HG03439 (cell line): ENCODE data around the gene HJURP.

Experiments
- ATAC-seq: cut with Tn5 transposase; IDR thresholded peaks from one replicate; pipeline ENCODE4 v1.9.1; 2021; ENCODE audit warnings: mild to moderate bottlenecking, moderate library complexity; ENCODE audit not compliant: unreplicated experiment

Gene HJURP

GRCh38 chr2:233831011-233831721 lies 23.2 kb downstream of the HJURP start:
- no peak for ATAC-seq

- no peak for ATAC-seq
Observed at GRCh38 chr2:233830111-233830802, 24.1 kb downstream of the HJURP start.

GRCh38 chr2:233829193-233830110 lies 24.9 kb downstream of the HJURP start:
- ATAC-seq = no peak

GRCh38 chr2:233828546-233829192 lies 25.7 kb downstream of the HJURP start:
- no peak for ATAC-seq

- no peak for ATAC-seq
Observed at GRCh38 chr2:233824373-233824772, 30.0 kb downstream of the HJURP start.

GRCh38 chr2:233823731-233824121 lies 30.6 kb downstream of the HJURP start:
- no peak for ATAC-seq

- ATAC-seq = no peak
Observed at GRCh38 chr2:233822781-233823730, 31.3 kb downstream of the HJURP start.

- ATAC-seq = no peak
Observed at GRCh38 chr2:233822101-233822771, 32.1 kb downstream of the HJURP start.

- ATAC-seq = no peak
Observed at GRCh38 chr2:233821709-233822100, 32.6 kb downstream of the HJURP start.

GRCh38 chr2:233821196-233821595 lies 33.1 kb downstream of the HJURP start:
- ATAC-seq = no peak

GRCh38 chr2:233820774-233821105 lies 33.6 kb downstream of the HJURP start:
- ATAC-seq = no peak

GRCh38 chr2:233819884-233820773 lies 34.2 kb downstream of the HJURP start:
- no peak for ATAC-seq

GRCh38 chr2:233818639-233819621 lies 35.4 kb downstream of the HJURP start:
- ATAC-seq = no peak

GRCh38 chr2:233817995-233818638 lies 36.2 kb downstream of the HJURP start:
- no peak for ATAC-seq

- ATAC-seq = no peak
Observed at GRCh38 chr2:233817361-233817911, 36.9 kb downstream of the HJURP start.

- ATAC-seq = no peak
Observed at GRCh38 chr2:233816771-233817170, 37.6 kb downstream of the HJURP start.
